GM21447 (cell line): ENCODE measurements around the gene KCNK17.

Source experiments
- ATAC-seq: cut with Tn5 transposase; IDR thresholded peaks from one replicate; pipeline ENCODE4 v1.9.1; 2021; ENCODE audit not compliant: unreplicated experiment

The KCNK17 gene

GRCh38 chr6:39314273-39314795 is at the start of gene KCNK17:
TSS of gene KCNK17 (minus strand) at chr6:39314419. CDS start at chr6:39314320, 99 bp downstream.
- ATAC-seq: no peak

GRCh38 chr6:39363280-39363679 is 49.1 kb upstream of the KCNK17 start:
- no peak for ATAC-seq

GRCh38 chr6:39362487-39362865 is 48.3 kb upstream of the KCNK17 start:
- no peak for ATAC-seq

GRCh38 chr6:39361657-39362486 is 47.7 kb upstream of the KCNK17 start:
- ATAC-seq: no peak

- ATAC-seq: no peak
These were observed 46.2 kb upstream of the KCNK17 start for GRCh38 chr6:39360378-39360777.

- ATAC-seq: no peak
These were observed 43.9 kb upstream of the KCNK17 start for GRCh38 chr6:39357998-39358686.

GRCh38 chr6:39353698-39354315 is 39.6 kb upstream of the KCNK17 start:
- ATAC-seq: no peak

- ATAC-seq: no peak
These were observed 36.7 kb upstream of the KCNK17 start for GRCh38 chr6:39350723-39351505.

GRCh38 chr6:39348740-39349139 is 34.5 kb upstream of the KCNK17 start:
- ATAC-seq: no peak

- ATAC-seq: peak; percentile 52
These were observed 33.8 kb upstream of the KCNK17 start for GRCh38 chr6:39347906-39348585.

- no peak for ATAC-seq
These were observed 33.0 kb upstream of the KCNK17 start for GRCh38 chr6:39347206-39347605.

- ATAC-seq: no peak
These were observed 30.6 kb upstream of the KCNK17 start for GRCh38 chr6:39344821-39345280.

GRCh38 chr6:39343396-39343870 is 29.2 kb upstream of the KCNK17 start:
- no peak for ATAC-seq

- peak; percentile 68 for ATAC-seq
These were observed 28.6 kb upstream of the KCNK17 start for GRCh38 chr6:39342692-39343395.

- ATAC-seq: no peak
These were observed 27.7 kb upstream of the KCNK17 start for GRCh38 chr6:39341937-39342336.

GRCh38 chr6:39341352-39341751 is 27.1 kb upstream of the KCNK17 start:
- ATAC-seq: no peak

GRCh38 chr6:39339868-39340550 is 25.8 kb upstream of the KCNK17 start:
- ATAC-seq: no peak

- ATAC-seq: no peak
These were observed 25.1 kb upstream of the KCNK17 start for GRCh38 chr6:39339096-39339867.
